ENCODE results near the gene MYO1E.

The MYO1E gene

GRCh38 chr15:59104912-59105732 lies 267.5 kb downstream of the MYO1E start, which contains the start of gene CCNB2:
Gene CCNB2 (plus strand): TSS chr15:59105146. CDS start chr15:59105269, 123 bp downstream.
- H3K4me3 ChIP-seq (ENCODE audit: low read depth, low read length): peak within 1 kb of the TSS; percentile 92
- TF ChIP-seq CTCF (conservative IDR thresholded peaks at IDR 0.05; ENCODE audit: low read depth, low read length): no peak
- peak; percentile 97 for DNase-seq (ENCODE audit: low read depth)

GRCh38 chr15:59104602-59104911 lies 268.1 kb downstream of the MYO1E start:
- H3K4me3 ChIP-seq (ENCODE audit: low read depth, low read length): peak overlapping the region; percentile 92
- DNase-seq (ENCODE audit: low read depth): no peak
- TF ChIP-seq CTCF (conservative IDR thresholded peaks at IDR 0.05; ENCODE audit: low read depth, low read length): no peak

- TF ChIP-seq CTCF (conservative IDR thresholded peaks at IDR 0.05; ENCODE audit: low read depth, low read length): no peak
- no peak overlapping the region for H3K4me3 ChIP-seq (ENCODE audit: low read depth, low read length)
- DNase-seq (ENCODE audit: low read depth): no peak
Measured at GRCh38 chr15:59099162-59099685, 273.4 kb downstream of the MYO1E start.

GRCh38 chr15:59096429-59096828 lies 276.2 kb downstream of the MYO1E start:
- DNase-seq (ENCODE audit: low read depth): no peak
- TF ChIP-seq CTCF (conservative IDR thresholded peaks at IDR 0.05; ENCODE audit: low read depth, low read length): no peak
- no peak overlapping the region for H3K4me3 ChIP-seq (ENCODE audit: low read depth, low read length)

- TF ChIP-seq CTCF (conservative IDR thresholded peaks at IDR 0.05; ENCODE audit: low read depth, low read length): no peak
- DNase-seq (ENCODE audit: low read depth): no peak
- H3K4me3 ChIP-seq (ENCODE audit: low read depth, low read length): no peak overlapping the region
Measured at GRCh38 chr15:59094077-59094476, 278.6 kb downstream of the MYO1E start.

- TF ChIP-seq CTCF (conservative IDR thresholded peaks at IDR 0.05; ENCODE audit: low read depth, low read length): no peak
- no peak for DNase-seq (ENCODE audit: low read depth)
- no peak overlapping the region for H3K4me3 ChIP-seq (ENCODE audit: low read depth, low read length)
Measured at GRCh38 chr15:59087731-59088130, 284.9 kb downstream of the MYO1E start.

All from choroid plexus epithelial cell (primary cell).